NCI-H2171 treated with DMSO at 0.1 percent for 48 hours (cell line): ENCODE results near the gene ARVCF.

Source experiments
- DNase-seq: peaks from one replicate; lab custom pipeline; 2025; lab: John Stamatoyannopoulos, UW

ARVCF gene

DNA sequence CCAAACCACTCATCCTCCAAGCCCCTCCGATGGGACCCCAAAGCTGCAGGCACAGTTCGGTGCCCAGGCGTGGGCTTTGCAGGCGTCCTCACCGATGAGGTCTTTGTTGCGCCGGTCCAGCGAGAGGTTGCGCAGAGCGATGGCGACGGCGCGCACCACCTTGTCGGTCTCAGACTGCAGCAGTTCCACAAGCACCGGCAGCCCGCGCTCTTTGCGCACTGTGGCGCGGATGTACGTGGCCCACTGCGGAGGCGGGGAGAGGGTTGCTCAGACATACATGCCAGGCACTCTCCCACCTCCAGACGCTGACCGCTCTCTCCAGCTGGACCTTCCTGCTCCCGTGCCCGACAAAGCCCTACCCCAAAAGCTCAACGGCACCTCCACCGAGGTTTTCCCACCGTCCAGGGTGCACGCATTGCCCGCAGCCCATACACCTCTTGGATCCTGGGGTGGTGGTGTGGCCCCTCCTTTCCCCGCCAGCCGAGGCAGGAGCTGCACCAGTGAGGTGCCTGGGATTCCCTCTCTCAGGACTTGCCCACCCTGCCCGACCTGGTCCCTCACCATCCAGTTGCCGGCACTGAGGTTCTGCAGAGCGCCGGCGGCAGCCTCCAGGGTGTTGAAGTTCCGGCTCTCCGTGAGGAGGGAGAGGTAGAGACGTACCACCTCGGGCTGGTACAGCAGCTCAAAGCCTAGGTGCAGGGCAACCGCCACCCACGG, 42.9 kb downstream of the ARVCF start:
- DNase-seq, result no peak

DNA sequence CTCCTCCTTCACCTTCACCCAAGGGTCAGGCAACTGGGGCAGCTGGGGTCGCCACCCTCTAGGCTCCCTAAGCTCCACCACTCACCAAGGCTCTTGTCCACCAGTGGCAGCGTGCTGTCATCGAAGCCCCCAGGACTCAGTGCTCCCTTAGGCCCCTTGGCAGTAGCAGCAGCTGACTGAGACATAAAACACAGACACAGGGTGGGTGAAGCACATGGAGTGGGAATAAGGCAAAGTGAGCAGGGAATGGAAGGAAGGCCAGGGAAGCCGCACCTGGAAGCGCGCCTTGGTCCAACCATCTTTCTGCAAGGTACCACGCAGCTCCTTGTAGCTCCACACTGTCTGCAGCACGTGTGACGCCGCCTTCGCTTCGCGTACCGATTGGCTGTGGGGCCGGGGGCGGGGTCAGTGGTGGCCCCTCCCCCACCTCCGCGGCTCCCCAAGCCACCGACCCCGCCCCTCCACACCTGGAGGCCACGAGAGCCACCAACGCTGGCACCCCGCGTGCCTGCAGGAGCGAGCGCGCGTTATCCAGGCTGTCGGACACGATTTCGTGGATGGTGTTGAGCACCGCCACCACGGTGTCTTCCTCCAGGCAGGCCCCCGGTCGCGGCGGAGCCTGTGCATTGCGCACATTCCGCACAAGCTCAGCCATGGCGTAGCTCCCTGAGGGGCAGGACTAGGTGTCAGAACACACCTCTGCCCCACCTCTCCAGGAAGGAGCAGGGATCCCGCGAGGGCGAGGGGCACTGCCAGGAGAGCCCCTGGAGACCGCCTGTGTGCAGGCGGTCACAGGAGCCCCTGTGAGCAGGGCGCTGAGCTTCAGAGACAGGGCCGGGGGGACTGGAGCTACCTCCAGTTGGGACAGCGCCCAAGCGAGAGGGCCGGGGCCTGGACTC, 43.7 kb downstream of the ARVCF start:
- no peak for DNase-seq

DNA sequence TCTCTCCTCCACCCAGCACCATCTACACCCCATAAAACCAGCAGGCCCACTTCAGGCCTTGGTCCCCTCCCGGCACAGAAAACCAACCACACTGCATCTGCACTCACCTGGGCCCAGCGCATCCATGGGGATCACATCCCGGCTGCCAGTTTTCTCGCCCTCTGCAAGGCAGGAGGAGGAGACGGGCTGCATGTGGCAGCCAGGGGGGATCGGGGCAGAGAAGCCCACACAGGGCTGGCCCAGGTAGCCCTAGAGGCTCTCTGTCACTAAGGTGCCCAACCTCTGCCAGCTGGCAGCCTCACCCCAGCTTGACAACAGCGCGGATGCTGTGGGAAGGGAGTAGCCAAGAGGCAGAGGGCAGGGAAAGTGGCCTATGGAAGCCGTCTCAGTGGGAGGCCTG, 44.4 kb downstream of the ARVCF start:
- DNase-seq, result no peak

DNA sequence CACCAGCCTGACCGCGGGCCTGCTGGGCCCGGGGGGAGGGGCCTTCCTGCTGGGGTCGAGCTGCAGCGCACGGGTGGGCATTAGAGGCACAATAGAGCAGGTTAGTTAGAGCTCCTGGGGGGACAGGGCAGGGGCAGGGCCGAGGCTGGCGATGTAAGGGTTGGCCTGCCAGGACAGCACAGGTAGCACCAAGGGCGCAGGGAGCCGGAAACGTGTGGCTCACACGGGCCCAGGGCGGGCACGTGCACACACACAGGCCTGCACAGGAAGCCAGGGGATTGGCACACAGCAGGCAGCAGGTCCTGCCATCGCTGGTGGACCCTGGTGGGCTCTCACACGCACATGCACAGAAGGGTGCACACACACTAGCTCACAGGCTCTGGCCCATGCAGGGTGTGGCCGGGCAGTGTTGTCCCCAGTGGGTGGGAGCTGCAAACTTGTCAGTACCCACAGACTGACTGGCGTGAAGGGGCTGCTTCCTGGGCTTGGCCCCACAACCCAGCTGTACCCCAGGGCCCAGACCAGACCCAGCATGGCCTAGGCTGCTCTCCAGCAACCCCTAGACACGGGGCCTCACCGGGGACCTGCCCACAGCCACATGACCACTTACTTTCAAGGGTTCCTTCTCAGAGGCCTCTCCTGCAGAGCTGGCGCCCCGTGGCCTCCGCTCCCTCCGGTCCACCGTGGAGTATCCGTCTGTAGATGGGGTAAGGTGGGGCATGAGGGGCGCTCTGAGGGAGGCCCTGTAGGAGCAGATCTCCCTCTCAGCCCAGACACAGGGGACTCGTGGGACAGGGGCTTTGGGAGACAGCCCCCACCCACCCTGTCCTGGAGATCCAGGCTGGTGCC, 45.1 kb downstream of the ARVCF start:
- DNase-seq, result no peak

DNA sequence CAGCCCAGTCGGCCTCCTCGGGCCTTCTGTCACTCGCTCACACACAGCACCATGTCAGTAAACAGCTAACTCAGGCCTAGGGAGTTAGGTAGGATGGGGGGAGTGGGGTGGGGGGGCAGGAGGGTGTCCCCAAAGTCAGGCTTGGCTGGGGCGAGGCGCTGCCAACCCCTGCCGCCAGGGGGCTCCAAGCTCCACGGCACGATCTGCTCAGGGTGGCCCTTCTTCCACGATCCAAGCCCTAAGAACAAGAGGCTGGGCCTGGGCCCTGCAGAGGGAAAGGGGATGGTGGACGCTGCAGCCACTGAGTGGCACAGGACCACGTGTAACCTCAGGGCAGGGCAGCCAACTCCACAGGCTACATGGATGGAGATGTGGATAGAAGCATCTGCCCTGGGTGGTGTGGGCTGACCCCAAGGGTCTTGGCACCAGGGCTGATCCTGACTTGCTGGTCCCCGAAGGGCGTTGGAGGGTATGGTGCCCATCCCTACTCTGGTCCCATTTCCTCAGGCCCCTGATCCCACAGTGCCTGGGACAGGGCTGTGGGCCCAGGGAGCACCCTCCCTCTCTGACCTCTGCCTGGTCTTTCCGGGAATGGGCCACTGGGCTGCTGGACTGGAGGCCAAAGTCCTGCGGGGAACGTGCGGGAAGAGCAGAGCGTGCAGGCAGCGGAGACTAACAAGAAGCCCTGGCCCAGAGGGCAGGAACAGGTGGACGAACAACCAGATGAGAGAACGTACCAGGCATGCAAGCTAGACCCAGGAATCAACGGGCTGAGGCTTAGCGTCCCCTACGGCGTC, 45.9 kb downstream of the ARVCF start:
- DNase-seq, result peak; percentile 44

DNA sequence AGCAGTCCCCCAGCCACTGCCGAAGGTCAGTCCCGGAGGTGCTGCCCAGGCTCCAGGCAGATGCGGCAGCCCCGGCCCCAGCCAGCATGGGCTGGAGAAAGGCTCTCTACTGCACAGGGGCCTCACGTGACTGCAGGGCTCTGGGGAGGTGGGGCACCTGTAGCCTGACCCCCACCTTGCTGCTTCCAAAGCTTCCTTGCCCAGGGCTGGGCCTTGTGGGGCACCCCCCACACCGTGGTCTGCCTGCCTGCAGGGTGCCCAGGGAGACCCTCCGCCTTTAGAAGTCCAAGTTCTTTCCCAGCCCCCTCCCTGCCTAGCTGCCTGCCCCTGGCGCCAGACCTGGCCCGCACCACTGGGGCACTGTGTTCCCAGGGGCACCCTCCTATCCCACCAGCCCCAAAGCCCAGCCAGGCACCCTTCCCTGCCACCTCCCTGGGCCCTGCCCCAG, 46.6 kb downstream of the ARVCF start:
- no peak for DNase-seq

DNA sequence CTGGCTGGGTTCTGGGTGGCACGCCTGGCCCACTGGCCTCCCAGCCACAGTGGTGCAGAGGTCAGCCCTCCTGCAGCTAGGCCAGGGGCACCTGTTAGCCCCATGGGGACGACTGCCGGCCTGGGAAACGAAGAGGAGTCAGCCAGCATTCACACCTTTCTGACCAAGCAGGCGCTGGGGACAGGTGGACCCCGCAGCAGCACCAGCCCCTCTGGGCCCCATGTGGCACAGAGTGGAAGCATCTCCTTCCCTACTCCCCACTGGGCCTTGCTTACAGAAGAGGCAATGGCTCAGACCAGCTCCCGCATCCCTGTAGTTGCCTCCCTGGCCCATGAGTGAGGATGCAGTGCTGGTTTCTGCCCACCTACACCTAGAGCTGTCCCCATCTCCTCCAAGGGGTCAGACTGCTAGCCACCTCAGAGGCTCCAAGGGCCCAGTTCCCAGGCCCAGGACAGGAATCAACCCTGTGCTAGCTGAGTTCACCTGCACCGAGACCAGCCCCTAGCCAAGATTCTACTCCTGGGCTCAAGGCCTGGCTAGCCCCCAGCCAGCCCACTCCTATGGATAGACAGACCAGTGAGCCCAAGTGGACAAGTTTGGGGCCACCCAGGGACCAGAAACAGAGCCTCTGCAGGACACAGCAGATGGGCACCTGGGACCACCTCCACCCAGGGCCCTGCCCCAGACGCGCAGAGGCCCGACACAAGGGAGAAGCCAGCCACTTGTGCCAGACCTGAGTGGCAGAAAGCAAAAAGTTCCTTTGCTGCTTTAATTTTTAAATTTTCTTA, 47.3 kb downstream of the ARVCF start:
- no peak for DNase-seq

DNA sequence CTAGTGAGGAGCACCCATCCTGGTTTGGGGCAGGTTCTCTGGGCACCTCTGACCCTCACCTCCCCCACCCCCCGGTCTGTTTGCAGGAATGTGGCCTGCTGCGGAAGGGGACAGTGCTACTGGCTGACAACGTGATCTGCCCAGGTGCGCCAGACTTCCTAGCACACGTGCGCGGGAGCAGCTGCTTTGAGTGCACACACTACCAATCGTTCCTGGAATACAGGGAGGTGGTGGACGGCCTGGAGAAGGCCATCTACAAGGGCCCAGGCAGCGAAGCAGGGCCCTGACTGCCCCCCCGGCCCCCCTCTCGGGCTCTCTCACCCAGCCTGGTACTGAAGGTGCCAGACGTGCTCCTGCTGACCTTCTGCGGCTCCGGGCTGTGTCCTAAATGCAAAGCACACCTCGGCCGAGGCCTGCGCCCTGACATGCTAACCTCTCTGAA, 48.2 kb downstream of the ARVCF start:
- no peak for DNase-seq

DNA sequence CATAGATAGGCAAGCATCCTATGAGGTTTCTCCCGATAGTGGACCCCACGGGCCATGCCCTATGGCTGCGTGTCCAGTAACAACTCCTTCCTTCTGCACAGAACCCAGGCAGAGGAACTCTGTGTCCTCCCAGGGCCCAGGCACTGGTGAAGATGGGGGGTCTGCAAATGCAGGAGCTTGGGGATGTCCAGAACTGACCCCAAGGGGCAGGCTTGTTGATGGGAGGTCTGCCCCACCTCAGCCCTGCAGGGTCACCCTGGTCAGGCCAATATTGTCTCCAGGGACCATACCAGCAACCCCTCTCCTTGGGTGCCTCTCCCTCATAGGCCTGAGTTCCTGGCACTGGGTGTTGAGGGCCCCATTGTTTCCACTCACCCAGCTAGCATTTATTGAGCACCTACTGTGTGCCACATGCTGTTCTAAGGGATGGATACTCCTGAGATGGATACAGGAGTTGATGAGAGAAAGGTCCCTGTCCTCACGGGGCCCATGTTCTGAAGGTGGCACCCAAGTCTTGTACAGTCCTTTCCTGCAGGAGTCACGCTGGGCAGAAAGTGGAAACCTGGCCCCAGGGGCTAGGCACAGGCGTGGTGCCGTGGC, 48.7 kb downstream of the ARVCF start:
- DNase-seq, result no peak

DNA sequence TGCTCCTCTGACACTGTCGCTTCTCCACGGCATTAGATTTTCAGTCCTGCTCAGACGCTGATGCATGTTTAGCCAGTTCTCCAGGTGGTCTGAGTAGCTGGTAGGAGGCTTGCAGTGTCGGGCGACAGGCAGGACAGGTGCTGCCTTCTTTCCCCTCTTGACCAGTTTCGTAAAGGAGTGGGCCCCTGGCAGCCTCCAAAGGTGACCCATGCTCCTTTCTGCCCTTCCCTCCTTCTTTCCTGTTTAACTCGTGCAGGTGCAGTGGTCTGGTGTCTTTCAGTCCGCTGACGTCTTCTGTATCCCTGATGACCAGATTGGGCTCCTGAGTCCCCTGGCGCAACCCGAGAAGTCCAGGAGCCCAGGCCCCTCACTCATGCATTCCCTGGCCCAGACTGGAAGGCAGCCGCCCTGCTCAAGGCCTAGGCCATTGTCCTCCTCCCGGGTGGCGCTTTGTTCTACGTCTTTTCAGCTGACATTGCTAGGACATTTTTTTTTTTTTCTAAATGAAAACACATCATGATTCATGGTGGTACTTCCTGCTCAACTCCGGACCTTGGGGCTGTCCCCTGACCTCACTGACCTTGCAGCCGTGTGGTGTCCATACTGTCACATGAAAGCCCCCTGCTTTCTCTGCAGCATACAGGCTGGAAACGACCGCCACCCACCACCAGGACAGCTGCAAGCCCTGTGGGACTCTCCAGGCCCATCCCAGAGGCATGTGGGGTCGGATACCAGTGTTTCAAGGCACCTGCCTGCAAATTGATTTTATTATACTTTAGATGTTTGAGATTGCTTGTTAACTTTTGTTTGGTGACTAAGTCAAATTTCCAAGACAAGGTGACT, 49.5 kb downstream of the ARVCF start:
- no peak for DNase-seq

DNA sequence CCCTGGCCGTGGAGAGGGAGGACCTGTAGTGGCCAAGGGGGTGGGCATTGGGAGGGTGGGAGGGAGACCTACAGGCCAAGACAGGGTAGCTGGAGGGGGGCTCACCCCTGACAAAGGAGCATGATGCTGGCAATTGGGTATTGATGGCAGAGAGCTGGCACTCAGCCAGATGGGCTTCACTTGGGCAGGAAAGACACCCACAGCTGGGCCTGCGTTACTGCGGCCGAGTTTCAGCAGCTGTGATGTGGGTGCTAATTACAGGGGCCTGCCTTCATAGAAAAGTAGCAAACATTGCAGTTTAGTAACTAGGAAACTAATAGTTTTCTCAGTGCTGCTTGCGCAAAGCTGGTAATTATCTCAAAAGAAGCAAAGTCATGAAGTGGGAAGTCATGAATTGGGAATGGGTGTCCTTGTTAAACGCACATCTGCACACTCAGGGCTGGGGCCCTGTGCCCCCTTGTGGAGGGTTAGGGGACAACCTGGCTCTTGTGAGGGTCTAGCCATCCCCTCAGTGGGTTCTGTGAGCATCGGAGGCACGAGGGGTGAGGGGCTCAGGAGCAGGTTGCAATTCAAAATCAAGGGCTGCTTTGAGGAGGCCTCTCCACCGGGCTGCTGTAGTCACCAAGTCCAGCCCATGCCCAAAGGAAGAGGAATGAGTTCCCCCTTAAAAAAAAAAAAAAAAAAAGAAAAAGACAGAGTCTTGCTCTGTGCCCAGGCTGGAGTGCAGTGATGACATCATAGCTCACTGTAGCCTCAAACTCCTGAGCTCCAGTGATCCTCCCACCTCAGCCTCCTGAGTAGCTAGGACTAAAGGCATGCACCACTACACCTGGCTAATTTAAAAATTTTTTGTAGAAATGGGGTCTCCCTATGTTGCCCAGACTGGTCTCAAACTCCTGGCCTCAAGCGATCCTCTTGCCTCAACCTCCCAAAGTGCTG, 50.6 kb downstream of the ARVCF start:
- peak; percentile 11 for DNase-seq

DNA sequence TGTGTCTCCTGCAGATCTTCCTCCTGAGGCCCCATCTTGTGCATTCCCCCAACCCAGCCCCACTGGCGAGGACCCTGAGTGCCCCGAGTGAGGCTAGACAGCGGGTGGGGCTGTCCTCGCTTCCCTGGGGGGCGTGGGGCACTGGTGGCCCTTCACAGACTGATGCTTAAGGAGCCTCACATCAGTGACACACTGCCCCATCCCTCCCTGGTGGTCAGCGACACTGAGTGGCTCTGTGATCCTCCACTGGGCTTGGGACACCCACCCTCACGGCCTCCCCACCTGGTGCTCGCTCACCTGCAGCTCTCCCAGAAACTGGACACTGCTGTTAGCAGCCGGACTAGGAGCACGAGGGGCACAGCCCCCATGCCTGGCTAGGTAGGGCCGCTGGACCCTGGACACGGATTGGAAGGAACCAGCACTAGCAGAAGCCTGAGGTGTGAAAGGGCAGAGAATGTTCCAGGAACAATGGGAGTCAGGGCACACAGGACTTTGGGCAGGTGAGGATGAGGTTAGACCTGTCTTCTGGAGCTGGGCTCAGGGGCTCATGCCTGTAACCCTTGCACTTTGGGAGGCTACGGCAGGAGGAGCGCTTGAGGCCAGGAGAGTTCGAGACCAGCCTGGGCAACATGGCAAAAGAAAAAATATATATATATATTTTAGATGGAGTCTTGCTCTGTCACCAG, 51.8 kb downstream of the ARVCF start:
- DNase-seq, result no peak

DNA sequence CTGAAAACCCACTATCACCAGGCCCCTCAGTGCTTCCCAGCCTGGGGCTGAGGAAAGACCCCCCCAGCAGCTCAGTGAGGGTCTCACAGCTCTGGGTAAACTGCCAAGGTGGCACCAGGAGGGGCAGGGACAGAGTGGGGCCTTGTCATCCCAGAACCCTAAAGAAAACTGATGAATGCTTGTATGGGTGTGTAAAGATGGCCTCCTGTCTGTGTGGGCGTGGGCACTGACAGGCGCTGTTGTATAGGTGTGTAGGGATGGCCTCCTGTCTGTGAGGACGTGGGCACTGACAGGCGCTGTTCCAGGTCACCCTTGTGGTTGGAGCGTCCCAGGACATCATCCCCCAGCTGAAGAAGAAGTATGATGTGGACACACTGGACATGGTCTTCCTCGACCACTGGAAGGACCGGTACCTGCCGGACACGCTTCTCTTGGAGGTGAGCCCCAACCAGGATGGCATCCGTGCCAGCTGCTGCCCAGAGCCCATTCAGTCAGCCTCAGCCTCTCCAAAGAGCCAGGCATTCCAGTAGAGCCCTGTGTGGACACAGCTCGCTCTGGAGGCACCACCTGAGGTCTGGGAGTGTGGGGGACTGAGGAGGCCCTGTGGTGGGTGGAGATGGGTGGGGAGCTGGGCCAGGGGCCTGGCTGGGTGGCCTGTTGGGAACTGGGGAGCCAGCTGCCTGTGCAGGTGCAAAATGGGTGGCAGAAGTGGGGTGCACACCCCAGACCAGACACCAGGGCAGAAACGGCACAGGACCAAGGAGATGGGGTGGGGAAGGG, 52.6 kb downstream of the ARVCF start:
- DNase-seq, result no peak

DNA sequence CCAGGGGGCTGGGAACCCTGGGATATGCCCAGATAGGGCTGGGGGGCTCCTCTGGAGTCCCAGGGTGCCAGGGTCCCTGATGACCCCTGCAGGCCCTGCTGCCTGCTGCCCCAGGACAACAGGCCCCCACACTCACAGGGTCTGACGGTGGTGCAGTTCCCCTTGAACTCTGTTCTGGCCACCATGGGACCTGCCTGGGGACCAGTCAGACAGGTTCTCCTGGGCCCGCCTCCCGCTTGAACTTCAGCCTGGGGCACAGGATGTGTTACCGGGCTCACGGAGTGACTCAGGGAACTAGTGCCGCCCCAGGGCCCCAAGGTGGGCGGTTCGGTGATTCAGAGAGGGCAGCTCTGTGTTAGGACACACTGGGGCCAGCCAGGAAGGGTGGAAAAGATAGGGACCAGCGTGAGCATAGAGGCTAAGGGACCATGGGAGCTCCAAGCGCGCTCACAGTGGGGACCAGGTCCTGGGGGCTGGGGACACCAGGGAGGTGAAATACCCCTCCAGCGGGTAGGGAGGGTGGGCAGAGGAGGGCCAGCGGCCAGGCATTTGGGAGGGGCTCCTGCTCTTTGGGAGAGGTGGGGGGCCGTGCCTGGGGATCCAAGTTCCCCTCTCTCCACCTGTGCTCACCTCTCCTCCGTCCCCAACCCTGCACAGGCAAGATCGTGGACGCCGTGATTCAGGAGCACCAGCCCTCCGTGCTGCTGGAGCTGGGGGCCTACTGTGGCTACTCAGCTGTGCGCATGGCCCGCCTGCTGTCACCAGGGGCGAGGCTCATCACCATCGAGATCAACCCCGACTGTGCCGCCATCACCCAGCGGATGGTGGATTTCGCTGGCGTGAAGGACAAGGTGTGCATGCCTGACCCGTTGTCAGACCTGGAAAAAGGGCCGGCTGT, 53.5 kb downstream of the ARVCF start:
- no peak for DNase-seq

DNA sequence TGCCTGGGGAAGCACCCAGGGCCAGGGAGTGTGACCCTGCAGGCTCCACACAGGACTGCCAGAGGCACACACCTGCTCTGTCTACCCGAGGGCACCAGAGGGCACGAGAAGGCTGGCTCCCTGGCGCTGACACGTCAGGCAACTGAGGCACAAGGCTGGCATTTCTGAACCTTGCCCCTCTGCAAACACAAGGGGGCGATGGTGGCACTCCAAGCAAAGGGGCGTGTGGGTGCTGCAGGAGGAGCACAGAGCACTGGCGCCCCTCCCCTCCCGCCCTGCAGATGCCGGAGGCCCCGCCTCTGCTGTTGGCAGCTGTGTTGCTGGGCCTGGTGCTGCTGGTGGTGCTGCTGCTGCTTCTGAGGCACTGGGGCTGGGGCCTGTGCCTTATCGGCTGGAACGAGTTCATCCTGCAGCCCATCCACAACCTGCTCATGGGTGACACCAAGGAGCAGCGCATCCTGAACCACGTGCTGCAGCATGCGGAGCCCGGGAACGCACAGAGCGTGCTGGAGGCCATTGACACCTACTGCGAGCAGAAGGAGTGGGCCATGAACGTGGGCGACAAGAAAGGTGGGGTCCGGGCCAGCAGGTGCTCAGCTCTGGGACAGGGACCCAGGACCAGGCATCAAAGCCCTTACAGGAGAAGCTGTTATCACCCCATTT, 54.2 kb downstream of the ARVCF start:
- DNase-seq, result peak; percentile 77
